Activated naive CD4-positive, alpha-beta T cell treated with anti-CD3 and anti-CD28 coated beads, Interleukin-2, amount 50 U/mL, for 72 hours (primary cell): ENCODE results near the gene VAPB. TPM values are rescaled to one million over a fixed set of nuclear protein-coding genes. Genes with fewer than 3 reads are reported as not detected.
"Not testable (repeated sequence)": the region's sequence is repeated elsewhere in the genome, so short reads cannot be mapped to it uniquely, and the experiment has no call there.

Source experiments
- ATAC-seq, 2 donors: fragments of 150-1000 bp; cut with Tn5 transposase; 2 replicates each; pipeline ENCODE4 v1.10.0; 2021; ENCODE audit warnings: mild to moderate bottlenecking in 2 of 2, moderate library complexity in 2 of 2
- DNase-seq, 2 donors: peaks; one replicate each; pipeline ENCODE4 v3.0.0; 2021 to 2022; ENCODE audit warnings: low spot score in 2 of 2
- H3K27ac Mint-ChIP-seq, 2 donors: one replicate each; pipeline ENCODE4 v1.8.0; 2022; ENCODE audit warnings: mild to moderate bottlenecking in 2 of 2, mixed read lengths in 2 of 2
- H3K36me3 Mint-ChIP-seq, 2 donors: one replicate each; pipeline ENCODE4 v1.8.0; 2022; ENCODE audit warnings: mixed read lengths in 2 of 2
- H3K9me3 Mint-ChIP-seq, 2 donors: one replicate each; pipeline ENCODE4 v1.8.0; 2022; ENCODE audit warnings: mixed read lengths in 2 of 2
- total RNA-seq, 2 donors: library from RNA; stranded (reverse); gene quantifications; one replicate each; pipeline ENCODE4 v1.2.3, GENCODE V29; 2022

Gene VAPB
- total RNA-seq, 2 donors from 2014 or later, result 28.0 to 43.5 TPM

- H3K36me3 Mint-ChIP-seq, result peaks cover 6 to 35% of the 10 kb centered on the region in 2 donors
Measured at GRCh38 chr20:58416057-58416456, 27.0 kb downstream of the VAPB start.

GRCh38 chr20:58416835-58417234, 27.8 kb downstream of the VAPB start:
- no peak for ATAC-seq
- DNase-seq, result no peak
- H3K27ac Mint-ChIP-seq, result no peak overlapping the region
- H3K36me3 Mint-ChIP-seq, result peaks cover 6 to 35% of the 10 kb centered on the region in 2 donors
- H3K9me3 Mint-ChIP-seq, result no peaks in the 10 kb centered on the region

More at GRCh38 chr20:58416057-58416456, 27.0 kb downstream of the VAPB start:
- H3K27ac Mint-ChIP-seq, result peak overlapping the region in 1 of 2 donors; percentile 69
- ATAC-seq (no peak), DNase-seq (no peak)
- no peaks in the 10 kb centered on the region for H3K9me3 Mint-ChIP-seq

- DNase-seq, result no peak
- ATAC-seq, result no peak
- H3K9me3 Mint-ChIP-seq, result no peaks in the 10 kb centered on the region
- peaks cover 6 to 35% of the 10 kb centered on the region in 2 donors for H3K36me3 Mint-ChIP-seq
- H3K27ac Mint-ChIP-seq, result no peak overlapping the region
Measured at GRCh38 chr20:58417438-58417837, 28.4 kb downstream of the VAPB start.

- peak overlapping the region; percentile 15 to 81 for H3K27ac Mint-ChIP-seq
- no peaks in the 10 kb centered on the region for H3K9me3 Mint-ChIP-seq
- ATAC-seq (peak; percentile 40 to 88), DNase-seq (no peak)
- peaks cover 6 to 35% of the 10 kb centered on the region in 2 donors for H3K36me3 Mint-ChIP-seq
Measured at GRCh38 chr20:58418949-58419748, 30.1 kb downstream of the VAPB start.

- H3K27ac Mint-ChIP-seq, result peak overlapping the region; percentile 48 to 55
- H3K9me3 Mint-ChIP-seq, result peaks cover 0 to 5% of the 10 kb centered on the region in 2 donors
- ATAC-seq (no peak), DNase-seq (no peak)
- peaks cover 12 to 38% of the 10 kb centered on the region in 2 donors for H3K36me3 Mint-ChIP-seq
Measured at GRCh38 chr20:58420798-58421496, 31.9 kb downstream of the VAPB start.

- H3K9me3 Mint-ChIP-seq, result peaks cover 0 to 5% of the 10 kb centered on the region in 2 donors
Measured at GRCh38 chr20:58421497-58421850, 32.4 kb downstream of the VAPB start.

GRCh38 chr20:58424218-58424969, 35.4 kb downstream of the VAPB start:
- Mint-ChIP-seq H3K9me3 (peaks cover 0 to 5% of the 10 kb centered on the region in 2 donors), H3K27ac (no peak overlapping the region), H3K36me3 (peaks cover 6 to 27% of the 10 kb centered on the region in 2 donors)
- ATAC-seq, result no peak
- DNase-seq, result no peak

More at GRCh38 chr20:58421497-58421850, 32.4 kb downstream of the VAPB start:
- ATAC-seq, result no peak
- DNase-seq, result no peak
- Mint-ChIP-seq H3K36me3 (peaks cover 12 to 38% of the 10 kb centered on the region in 2 donors), H3K27ac (no peak overlapping the region)

GRCh38 chr20:58427571-58427970, 38.5 kb downstream of the VAPB start:
- not testable (repeated sequence) for ATAC-seq, H3K9me3 Mint-ChIP-seq, H3K27ac Mint-ChIP-seq, DNase-seq
- peaks cover 6 to 29% of the 10 kb centered on the region in 2 donors for H3K36me3 Mint-ChIP-seq

GRCh38 chr20:58428364-58428763, 39.3 kb downstream of the VAPB start:
- peaks cover 6 to 37% of the 10 kb centered on the region in 2 donors for H3K36me3 Mint-ChIP-seq
- peaks cover 0 to 5% of the 10 kb centered on the region in 2 donors for H3K9me3 Mint-ChIP-seq
- no peak for DNase-seq
- no peak for ATAC-seq
- H3K27ac Mint-ChIP-seq, result peak overlapping the region in 1 of 2 donors; percentile 69

GRCh38 chr20:58429303-58429702, 40.3 kb downstream of the VAPB start:
- Mint-ChIP-seq H3K27ac (no peak overlapping the region), H3K9me3 (peaks cover 0 to 5% of the 10 kb centered on the region in 2 donors)

GRCh38 chr20:58431134-58431533, 42.1 kb downstream of the VAPB start:
- DNase-seq (no peak), ATAC-seq (no peak)
- no peak overlapping the region for H3K27ac Mint-ChIP-seq
- peaks cover 0 to 39% of the 10 kb centered on the region in 2 donors for H3K36me3 Mint-ChIP-seq
- H3K9me3 Mint-ChIP-seq, result no peaks in the 10 kb centered on the region

More at GRCh38 chr20:58429303-58429702, 40.3 kb downstream of the VAPB start:
- no peak for DNase-seq
- peaks cover 6 to 38% of the 10 kb centered on the region in 2 donors for H3K36me3 Mint-ChIP-seq
- ATAC-seq, result no peak

- H3K27ac Mint-ChIP-seq, result peak overlapping the region; percentile 39 to 40
- ATAC-seq, result no peak
Measured at GRCh38 chr20:58432186-58432954, 43.3 kb downstream of the VAPB start.

GRCh38 chr20:58433029-58433647, 44.1 kb downstream of the VAPB start:
- ATAC-seq, result no peak
- Mint-ChIP-seq H3K36me3 (peaks cover 0 to 40% of the 10 kb centered on the region in 2 donors), H3K9me3 (no peaks in the 10 kb centered on the region), H3K27ac (peak overlapping the region; percentile 39 to 40)
- no peak for DNase-seq

More at GRCh38 chr20:58432186-58432954, 43.3 kb downstream of the VAPB start:
- no peaks in the 10 kb centered on the region for H3K9me3 Mint-ChIP-seq
- peaks cover 0 to 39% of the 10 kb centered on the region in 2 donors for H3K36me3 Mint-ChIP-seq
- DNase-seq, result no peak

- H3K9me3 Mint-ChIP-seq, result no peaks in the 10 kb centered on the region
- H3K27ac Mint-ChIP-seq, result peak overlapping the region; percentile 39 to 65
- ATAC-seq (no peak), DNase-seq (no peak)
- peaks cover 0 to 42% of the 10 kb centered on the region in 2 donors for H3K36me3 Mint-ChIP-seq
Measured at GRCh38 chr20:58433759-58434158, 44.7 kb downstream of the VAPB start.

GRCh38 chr20:58434326-58434725, 45.3 kb downstream of the VAPB start:
- peaks cover 0 to 39% of the 10 kb centered on the region in 2 donors for H3K36me3 Mint-ChIP-seq
- no peak for DNase-seq
- ATAC-seq, result no peak
- no peaks in the 10 kb centered on the region for H3K9me3 Mint-ChIP-seq
- no peak overlapping the region for H3K27ac Mint-ChIP-seq
